NCI-H2196 (cell line): ENCODE results near the gene SQSTM1.

Experiments
- DNase-seq: peaks from one replicate; lab custom pipeline; 2025; ENCODE audit not compliant: unreplicated experiment; lab: John Stamatoyannopoulos, UW

Gene SQSTM1

DNA sequence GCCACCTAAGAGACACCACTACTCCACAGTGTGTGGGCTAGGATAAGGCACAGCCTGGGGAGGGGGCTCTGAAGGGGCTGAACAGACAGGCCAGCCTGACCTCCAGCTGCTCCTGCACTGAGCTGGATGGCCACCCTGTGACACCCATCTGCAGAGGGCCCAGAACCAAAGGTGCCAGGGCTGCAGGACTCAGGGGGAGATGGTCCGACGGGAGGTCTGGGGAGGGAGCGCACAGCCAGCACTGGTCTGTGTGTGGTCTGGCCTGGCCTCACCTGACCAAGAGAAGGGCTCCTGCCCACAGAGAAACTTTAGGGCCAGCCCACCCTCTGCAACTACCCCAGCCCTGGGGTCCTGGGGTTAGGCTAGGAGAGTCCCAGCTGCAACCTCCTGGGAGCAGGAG is 26.1 kb upstream of the SQSTM1 start:
- DNase-seq = no peak

DNA sequence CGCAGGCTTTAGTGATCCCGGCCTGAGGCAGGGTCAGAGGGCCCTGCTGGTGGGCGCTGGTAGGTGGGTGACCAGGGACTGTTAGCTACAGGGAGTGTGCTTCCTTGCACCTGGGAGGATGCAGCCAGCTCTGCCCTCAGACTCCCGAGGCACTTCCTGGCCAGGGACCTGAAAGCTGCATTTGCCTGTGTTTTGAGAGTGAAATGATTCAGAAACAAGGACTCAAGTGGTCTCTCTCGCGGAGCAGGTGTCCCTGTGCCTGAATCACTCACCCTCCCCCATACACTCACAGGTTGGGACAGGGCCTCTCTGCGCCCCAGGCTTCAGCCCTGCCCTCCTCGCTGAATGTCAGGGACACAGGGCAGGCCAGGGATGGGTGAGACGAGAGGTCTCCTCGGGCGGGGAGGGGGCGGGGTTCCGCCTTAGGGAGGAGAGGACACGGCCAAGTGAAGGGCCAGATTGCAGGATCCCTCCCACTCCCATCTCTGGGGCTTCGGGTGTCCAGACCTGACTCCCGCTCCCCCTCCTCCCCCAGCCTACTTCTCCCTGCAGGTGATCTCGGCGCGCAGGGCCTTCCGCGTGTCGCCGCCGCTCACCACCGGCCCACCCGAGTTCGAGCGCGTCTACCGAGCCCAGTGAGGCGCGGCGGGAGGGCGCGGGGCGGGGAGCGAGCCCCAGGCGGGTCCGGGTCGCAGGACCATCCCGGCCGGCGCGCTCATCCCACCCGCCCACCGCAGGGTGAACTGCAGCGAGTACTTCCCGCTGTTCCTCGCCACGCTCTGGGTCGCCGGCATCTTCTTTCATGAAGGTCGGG is 25.4 kb upstream of the SQSTM1 start:
- peak; percentile 68 for DNase-seq

DNA sequence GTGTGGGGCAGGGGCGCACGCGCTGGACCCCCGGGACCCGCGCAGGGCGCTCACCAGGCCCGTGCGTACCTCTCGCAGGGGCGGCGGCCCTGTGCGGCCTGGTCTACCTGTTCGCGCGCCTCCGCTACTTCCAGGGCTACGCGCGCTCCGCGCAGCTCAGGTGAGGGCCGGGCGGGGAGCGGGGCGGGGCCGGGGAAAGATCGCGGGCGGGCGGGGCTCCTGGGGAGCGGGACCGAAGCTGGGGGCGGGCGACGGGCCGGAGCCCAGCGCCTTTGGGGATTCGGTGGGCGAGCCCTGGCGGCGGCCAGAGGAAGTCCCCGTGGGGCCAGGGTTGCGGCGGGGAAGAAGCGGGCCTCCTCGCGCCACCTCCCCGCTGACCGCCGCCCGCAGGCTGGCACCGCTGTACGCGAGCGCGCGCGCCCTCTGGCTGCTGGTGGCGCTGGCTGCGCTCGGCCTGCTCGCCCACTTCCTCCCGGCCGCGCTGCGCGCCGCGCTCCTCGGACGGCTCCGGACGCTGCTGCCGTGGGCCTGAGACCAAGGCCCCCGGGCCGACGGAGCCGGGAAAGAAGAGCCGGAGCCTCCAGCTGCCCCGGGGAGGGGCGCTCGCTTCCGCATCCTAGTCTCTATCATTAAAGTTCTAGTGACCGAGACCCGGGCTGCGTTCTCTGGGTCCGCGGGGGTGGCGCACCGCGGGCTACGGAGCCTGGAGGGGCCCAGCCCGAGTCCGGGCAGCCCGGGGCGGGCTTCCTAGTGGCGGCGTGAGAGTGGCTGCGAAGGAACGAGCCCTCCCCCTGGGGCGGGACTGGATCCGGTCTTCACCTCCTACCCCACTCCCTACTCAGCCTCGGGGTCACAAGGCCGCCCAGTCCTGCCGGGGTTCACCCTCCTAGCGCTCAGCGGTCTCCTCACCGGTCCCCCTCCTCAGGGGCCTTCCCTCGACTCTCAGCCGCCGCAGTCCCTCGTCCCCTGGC is 24.6 kb upstream of the SQSTM1 start:
- DNase-seq = peak; percentile 89

DNA sequence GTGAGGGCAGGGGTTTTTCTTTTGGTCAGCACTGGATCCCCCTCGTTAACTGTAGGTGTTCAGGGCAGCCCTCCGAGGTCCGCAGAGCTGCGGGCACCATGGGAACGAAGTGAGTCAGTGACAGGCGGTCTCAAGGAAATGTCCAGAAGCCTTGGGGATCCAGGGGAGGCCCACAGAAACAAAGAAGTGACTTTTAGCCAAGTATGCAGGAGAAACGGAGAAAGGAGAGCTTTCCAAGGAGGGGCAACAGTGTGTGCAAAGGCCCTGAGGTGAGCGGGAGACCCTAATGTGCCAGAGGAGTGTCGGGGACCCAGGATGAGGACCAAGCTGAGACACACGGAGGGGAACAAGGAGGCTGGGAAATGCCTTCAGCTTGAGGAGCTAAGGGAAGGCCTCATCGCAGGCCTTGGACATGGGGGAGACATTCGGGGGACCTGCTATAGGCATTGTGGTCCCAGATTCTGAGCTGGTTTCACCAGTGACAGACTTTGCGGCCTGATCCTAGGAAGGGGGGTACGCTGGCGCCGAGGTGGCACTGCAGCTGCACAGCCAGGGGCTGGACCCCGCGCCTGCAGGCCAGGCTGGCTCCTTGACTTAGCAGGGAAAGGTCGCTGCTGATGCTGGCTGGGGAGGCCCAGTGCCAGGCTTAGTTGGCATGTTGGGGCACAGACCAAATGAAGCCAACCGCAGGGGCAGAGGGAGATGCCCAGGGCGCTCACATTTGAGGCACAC is 23.7 kb upstream of the SQSTM1 start:
- DNase-seq = no peak

DNA sequence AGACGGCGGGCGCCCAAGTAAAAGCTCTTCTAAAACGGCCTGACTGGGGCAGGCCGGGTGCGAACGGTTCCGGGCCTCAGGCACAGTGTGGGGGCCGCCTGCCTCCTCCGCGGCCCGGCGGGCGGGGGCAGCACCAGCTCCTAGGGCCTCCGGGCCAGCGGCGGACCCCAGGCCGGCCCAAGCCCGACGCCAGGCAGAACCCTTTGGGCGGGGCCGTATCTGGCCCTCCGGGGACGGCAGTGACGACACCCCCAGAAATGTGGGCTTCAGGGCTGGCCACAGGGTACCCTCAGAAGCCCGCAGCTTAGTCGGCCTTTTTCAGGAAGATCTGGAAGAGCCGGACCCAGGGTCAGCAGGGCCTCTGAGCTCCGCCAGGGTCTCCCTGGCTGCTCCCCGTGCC is 23.0 kb upstream of the SQSTM1 start:
- DNase-seq = no peak

DNA sequence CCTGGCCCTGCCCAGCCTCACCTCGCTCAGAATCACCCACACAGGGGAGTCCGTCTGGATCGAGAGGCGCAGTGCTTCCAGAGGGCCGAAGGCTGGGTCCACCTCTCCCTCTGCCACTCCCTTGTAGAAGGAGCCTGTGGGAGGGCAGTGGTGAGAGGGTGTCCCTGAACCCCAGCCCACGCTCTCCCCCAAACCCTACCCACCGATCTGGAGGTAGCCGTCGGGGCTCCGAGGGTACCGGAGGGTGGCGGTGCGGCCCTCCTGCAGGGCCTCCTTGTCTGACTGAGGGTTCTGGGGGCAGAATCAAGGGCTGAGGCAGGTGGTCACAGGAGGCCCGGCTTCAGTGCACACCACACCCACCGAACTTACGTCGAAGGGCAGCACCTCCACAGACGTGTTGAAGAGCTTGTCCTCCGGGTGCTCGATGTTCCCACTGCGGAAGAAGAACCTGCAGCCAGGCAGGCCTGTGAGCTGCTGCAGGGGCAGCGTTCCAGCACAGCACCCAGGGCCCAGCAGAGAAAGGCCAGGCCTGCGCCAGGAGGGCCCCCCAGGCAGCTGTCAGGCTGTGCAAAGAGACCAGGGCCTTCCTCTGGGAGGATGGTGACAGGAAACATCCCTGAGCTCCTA is 22.4 kb upstream of the SQSTM1 start:
- no peak for DNase-seq

DNA sequence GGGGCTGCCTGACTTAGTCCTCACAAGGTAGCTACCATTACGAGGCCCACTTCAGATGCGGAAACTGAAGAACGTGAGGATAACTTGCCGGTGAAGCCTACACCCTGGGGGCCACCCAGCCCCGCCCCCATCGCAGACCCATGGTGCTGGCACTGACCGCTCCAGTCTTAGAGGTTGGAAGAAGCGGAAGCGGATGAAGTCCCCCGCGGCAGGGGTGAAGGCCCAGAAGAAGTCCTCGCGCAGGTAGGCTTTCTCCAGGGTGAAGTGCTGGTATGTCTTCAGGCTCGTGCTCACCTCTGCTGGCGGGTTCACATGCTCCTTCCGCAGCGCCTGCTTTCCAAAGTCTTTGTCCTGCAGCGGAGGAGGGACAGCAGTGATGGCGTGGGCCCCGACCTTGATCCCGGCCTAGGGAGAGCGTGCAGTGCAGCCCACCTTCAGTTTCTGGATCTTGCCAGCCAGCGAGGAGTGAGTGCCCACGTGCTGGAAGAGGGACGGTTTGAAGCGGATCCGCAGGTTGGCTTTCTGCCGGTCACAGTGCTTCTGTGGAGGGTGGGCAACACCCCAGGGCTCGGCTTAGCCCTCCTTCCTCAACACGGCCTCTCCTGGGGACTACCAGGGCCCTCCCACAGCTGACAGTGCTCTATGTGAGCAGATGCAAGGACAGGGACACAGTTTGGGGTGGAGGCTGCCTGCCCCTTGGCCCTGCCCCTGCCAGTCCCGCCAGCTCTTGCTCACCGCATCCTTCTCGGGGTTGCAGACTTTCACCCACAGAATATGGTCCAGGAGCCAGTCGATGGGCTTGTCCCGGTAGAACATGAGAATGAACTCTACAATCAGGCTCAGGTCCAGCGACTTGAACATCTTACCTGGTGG is 21.7 kb upstream of the SQSTM1 start:
- no peak for DNase-seq

DNA sequence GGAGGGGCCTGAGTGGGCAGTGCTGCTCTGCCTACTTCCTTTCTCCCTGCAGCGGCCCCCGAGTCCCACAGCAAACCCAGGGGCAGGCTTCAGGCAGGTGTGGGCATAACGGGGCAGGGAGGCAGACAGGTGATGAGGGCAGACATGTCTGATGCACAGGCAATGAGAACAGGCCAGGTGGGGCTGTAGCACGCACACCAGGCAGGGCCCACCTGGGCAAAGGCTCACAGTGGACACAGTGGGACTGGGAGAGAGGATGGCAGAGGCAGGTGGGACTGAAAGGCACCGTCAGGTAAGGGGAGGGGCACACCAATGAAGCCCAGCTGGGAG is 21.1 kb upstream of the SQSTM1 start:
- no peak for DNase-seq

DNA sequence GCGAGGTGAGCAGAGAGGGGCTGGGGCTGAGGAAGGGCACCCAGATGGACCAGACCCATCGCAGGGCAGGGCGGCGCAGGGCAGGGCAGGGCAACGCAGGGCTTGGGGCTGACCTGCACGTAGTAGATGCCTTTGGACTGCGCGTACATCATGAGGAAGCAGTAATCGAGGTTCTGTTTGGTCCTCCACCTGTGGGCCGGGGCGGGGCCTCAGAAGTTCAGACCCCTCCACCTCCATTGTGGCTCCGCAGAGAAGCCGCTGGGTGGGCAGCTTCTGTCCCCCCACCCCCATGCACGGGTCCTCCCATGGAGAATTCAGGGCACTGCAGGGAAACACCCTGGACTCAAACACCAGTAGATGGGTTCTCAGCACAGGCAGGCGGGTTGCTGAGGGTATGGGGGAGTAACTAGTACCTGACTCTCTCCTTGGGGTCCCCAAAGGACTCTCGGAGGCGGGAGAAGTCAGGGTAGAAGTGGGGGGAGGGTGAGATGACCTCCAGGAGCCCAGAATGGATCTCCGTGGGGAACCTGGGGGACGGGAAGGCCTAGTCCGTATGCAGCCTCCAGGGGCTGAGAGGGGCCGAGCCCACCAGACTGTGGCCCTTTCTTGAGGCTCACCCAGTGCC is 20.5 kb upstream of the SQSTM1 start:
- no peak for DNase-seq

DNA sequence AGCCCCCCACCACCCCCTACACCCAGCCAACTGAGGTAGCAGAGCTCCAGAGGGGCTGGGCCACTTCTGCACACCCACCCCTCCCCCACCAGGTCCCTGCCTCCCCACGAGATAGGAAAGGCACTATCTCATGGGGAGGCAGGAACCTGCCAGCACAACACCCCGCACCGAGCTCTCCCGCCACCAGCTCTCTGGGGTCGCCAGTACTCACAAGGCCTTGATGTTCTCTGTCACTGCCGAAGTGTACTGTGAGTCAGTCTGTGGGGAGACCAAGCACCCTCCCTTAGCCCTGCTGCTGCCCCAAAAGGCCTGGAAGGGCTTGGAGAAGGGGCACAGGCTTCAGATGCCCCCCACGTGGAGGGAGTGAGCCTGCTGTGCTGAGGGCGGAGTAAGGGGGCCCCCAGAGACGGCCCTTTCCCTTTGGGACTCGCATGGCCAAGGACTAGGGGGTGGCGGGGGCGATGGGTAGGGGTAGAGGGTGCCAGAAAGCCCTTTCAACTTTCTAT is 20.0 kb upstream of the SQSTM1 start:
- no peak for DNase-seq

DNA sequence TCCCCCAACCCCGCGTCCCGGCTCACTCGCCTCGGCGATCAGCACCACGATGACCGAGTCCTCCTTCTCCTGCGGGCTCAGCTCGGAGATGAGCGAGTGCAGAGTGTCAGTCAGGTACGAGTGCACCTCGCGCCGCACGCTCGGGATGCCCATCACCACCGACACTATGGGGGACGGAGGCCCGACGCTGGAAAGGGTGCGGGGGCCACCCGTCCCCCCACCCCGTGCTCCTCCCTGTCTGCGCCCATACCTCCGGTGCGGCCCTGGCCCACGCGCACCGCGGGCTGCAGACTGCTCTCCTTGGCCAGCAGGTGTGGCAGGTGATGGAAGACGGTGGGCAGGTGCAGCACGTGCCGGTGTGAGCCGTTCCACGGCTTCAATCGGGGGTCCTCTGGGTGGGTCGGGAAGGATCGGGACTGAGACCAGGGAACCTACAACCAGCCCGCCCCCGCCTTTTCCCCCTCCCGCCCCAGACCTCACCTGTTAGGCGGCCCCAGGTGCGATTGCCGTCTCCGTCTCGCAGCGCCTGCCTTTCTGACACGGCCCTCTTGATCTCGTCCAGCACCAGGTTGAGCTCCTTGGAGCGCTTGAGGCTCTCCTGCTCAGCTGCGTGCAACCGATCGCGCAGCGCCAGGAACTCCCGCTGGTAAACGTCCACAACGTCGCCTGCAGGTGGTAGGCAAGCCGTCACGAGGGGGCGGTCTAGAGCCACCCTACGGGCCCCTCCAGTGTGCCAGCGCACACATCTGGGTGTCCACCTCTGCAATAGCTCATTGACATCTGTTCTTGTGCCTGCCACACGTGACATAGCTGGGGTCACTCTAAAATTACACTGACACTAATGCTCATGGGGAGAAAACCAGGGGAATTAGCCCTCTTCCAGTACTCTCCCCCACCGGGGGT is 19.1 kb upstream of the SQSTM1 start:
- DNase-seq = no peak

DNA sequence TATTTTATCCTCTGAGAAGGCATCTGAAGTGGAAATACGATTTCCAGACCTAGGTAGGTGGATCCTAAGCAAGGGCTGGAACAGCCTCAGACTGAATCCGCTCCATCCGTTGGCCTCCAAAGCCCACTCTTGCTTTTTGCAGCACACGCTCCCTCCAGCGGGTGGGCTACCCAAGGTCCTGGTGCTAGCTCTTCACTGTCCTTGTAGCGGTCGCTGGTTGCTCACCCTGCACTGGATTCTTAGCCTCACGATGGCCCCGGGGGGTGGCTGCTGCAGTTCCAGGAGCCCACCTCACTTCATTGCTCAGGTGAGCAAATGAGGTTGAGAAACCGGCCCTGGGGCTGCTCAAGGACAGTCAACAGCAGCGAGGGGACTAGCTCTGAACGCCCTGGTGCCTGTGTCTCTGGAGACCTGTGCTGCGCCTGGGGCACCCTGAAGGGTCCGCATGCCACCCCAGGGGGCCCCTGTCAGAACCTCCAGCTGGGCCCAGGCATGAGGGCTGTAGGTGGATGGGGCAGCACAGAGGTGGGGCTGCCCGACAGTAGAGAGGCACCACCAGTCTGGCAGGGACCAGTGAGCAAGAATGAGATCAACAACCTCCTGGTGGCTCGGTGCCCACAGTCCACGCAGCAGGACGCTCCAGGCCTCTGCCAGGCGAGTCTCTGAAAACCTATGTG is 18.4 kb upstream of the SQSTM1 start:
- DNase-seq = peak; percentile 10

DNA sequence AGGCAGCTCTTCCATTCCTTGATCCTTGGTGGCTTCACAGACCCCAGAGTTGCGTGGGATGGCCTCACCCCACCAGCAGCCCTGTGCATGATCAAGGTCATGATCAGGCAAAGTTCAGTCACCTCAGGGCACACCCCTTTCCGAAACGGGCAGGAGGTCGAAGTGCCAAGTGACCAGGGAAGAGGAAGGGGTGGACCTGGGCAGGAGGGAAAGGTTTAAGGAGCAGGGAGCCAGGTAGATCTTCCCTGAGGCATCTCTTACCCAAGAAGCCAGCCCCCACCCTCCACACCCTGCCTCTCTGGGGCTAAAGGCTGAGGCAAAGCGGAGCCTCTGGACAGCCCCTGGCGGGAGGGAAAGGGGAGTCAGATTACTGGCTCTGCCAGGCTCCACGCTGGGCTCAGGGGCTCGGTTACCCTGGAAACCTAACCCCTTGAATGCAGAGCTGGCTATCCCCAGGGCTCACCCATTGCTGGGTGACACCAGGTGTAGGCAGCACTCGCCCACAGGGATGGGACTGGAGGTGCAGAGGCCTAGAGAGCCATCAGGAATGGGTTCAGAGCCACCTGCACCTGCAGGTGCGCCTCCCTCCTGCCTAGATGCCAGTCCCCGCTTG is 17.6 kb upstream of the SQSTM1 start:
- peak; percentile 75 for DNase-seq

DNA sequence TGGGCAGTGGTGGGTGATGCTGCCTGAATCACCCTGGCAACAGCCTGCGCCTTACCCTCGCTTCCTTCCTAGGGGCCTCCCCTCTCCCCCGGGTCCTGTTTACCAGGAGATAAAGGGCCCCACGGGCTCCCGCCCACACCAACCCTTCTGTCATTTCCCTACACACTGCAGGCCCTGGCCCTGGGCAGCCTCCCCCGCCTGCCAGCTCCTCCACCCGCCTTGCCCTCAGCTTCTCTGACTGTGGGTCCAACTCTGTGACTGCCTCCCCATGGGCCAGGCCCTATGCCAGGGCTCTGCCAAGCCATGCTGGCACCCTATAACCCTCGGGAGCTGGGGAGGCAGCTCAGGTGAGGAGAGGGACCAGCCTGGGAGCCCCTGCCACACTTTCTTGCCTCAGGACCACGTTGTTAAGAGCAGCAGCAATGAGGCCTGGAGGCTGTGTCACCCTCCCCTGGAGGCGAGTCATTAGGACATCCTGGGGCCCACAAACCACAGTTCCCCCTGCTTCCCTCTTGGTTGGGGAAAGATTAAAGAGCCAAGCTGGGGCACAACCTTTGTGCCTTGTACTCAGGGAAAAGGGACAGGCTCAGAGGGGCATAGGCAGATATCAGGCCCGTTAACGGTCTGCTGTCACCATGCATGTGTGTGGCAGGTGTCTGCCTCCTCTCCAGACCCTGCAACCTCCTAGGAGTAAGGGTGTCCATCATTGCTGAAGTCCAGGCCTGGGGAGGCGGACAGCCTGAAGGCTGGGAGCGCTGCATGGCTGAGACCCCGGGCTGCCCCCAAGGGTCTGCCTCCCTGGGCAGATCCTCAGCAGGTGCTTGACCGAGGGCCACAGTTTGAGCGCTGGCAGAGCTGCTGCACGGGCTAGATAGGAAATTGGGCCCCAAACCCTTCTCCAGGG is 16.8 kb upstream of the SQSTM1 start:
- no peak for DNase-seq

DNA sequence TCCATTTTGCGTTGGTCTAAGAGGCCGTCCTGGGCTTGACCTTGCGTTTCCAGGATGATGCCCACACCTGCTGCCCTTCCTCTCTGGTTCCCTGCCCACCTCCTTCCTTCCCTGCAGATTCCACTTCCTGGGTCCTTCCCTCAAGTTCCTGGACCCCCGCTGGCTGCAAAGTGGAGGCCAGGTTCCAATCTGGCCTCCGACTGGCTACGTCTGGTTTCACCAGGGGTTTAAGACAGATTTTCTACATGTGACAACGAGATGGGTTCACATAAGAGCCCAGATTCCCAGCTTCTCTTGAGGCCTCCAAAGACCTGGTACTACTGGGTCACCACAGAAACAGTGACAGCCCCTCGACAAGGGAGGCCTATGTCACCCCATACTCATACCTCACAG is 16.2 kb upstream of the SQSTM1 start:
- no peak for DNase-seq

DNA sequence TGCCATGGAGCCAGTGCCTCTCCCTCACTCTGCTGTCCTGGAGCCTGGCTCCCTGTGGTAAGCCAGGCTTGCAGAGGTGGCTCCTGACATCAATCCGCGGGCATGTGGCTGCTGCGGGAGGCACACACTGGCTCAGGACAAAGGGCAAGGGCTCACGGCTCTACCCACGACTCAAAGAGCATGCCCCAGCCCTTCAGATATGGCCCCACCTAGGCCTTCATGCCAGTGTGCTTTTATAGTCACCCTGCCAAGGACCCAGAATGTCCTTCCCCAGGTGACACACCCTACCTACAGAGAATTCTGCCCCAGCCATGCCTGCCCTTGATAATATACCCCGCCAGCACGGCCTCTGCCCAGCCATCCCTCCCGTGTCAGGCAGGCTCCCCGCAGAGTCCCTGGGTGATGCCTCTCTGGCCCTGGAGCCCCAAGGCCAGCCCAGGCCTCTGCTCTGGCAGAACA is 15.6 kb upstream of the SQSTM1 start:
- DNase-seq = no peak
